ENCODE results near the gene RBM20. TPM values are rescaled to one million over a fixed set of nuclear protein-coding genes. Genes with fewer than 3 reads are reported as not detected.

RBM20 gene
- total and polyA plus RNA-seq, 2 of the 4 experiments (the other 2 are of a cell fraction): under 0.01 to 0.15 TPM

DNA sequence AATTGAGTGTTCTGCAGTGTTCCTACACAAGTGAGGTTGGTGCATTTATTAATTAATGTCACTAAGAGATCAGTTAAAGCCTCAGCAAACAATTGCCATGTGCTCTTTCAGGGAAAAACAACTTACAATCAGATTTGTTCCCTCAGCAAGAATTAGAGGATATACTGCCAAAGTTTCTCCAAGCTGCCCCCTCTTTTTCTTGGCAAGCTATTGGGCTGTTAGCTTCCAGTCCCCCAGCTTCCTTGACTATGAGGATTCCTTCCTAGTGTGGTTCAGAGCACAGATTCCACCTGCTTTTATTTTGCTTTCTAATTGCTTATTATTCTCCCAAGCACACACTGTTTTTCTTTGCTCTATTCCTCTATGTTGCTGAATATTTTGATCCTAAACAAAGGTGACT is 112.7 kb downstream of the RBM20 start:
- no peak overlapping the region for H2BK5ac ChIP-seq (ENCODE audit: low read depth, low read length, poor library complexity, severe bottlenecking)
- H3K9me1 ChIP-seq (ENCODE audit: insufficient read depth, low read length): no peaks in the 10 kb centered on the region
- H2AFZ ChIP-seq (replicated peaks; ENCODE audit: low read length, poor library complexity): no peak overlapping the region
- H2BK20ac ChIP-seq (ENCODE audit: low read depth, low read length): no peak overlapping the region
- peaks cover 5% of the 10 kb centered on the region; the same call in 1 of the 2 replicates for H3K9me3 ChIP-seq (ENCODE audit: control insufficient read depth, insufficient read depth, low read length)
- H2BK15ac ChIP-seq (ENCODE audit: low read depth, low read length): no peak overlapping the region
- 0 out of 2 replicates have a peak, but pooled peaks cover 2% of the 10 kb centered on the region for H3K4me1 ChIP-seq (ENCODE audit: control insufficient read depth, insufficient read depth, low read length)
- in situ Hi-C loops (cut with MboI; ENCODE audit: low sequenced_read_pairs) (no loop called here), intact Hi-C loops (cut with micrococcal nuclease) (no loop called here), dilution Hi-C loops (cut with HindIII; ENCODE audit: low sequenced_read_pairs, unreplicated experiment) (no loop called here)
- no TSS peak for BruUV-seq (replicated peaks)
- no peak overlapping the region for H3K27ac ChIP-seq (ENCODE audit: insufficient read depth, low read length)
- no peak overlapping the region for H3K56ac ChIP-seq (ENCODE audit: extremely low read depth, insufficient read depth, low read length)
- no peak overlapping the region for H3K14ac ChIP-seq (replicated peaks; ENCODE audit: low read depth, low read length)
- DNase-seq: no peak
- H2AK9ac ChIP-seq (replicated peaks; ENCODE audit: low read depth, low read length, poor library complexity): no peak overlapping the region
- no peak overlapping the region for H3K23ac ChIP-seq (ENCODE audit: low read depth, low read length)
- POLR2A ChIA-PET (ENCODE audit: unreplicated experiment): no interaction called here
- no peak for ATAC-seq (ENCODE audit: low read depth)
- H3K36me3 ChIP-seq (ENCODE audit: control insufficient read depth, insufficient read depth, low read length): no peaks in the 10 kb centered on the region
- no peak overlapping the region for H3K18ac ChIP-seq (ENCODE audit: low read depth, low read length)
- H3K4me2 ChIP-seq (ENCODE audit: low read depth, low read length): no peak overlapping the region
- H3K79me1 ChIP-seq (ENCODE audit: low read depth in 1 of 2, low read length in 2 of 2): no peaks in the 10 kb centered on the region
- no peak overlapping the region for H3K4me3 ChIP-seq (ENCODE audit: insufficient read depth, low read depth, low read length)
- no peak overlapping the region for H4K5ac ChIP-seq (ENCODE audit: low read depth, low read length)
- CTCF ChIA-PET: no interaction called here
- no peak overlapping the region for H4K91ac ChIP-seq (ENCODE audit: insufficient read depth, low read depth, low read length)
- no peak overlapping the region for H4K8ac ChIP-seq (ENCODE audit: low read depth in 2 of 2, low read length in 2 of 2)
- peaks cover 5% of the 10 kb centered on the region for H3K27me3 ChIP-seq (ENCODE audit: control insufficient read depth, insufficient read depth, low read length)
- no peak overlapping the region for H2BK120ac ChIP-seq (ENCODE audit: low read depth, low read length)
- TF ChIP-seq RFX5 (IDR thresholded peaks at IDR 0.05; ENCODE audit: low read depth, low read length): no peak
- no peak for TF ChIP-seq CEBPB (IDR thresholded peaks at IDR 0.05; ENCODE audit: low read depth, low read length)
- TF ChIP-seq NFE2L2 (IDR thresholded peaks at IDR 0.05; ENCODE audit: low read depth, low read length): no peak
- no peak for TF ChIP-seq RAD21 (IDR thresholded peaks at IDR 0.05; ENCODE audit: low read length)
- TF ChIP-seq MAFK (IDR thresholded peaks at IDR 0.05; ENCODE audit: low read depth, low read length): no peak
- no peak for TF ChIP-seq RCOR1 (IDR thresholded peaks at IDR 0.05; ENCODE audit: insufficient replicate concordance, low read length)
- no peak for TF ChIP-seq FOS (IDR thresholded peaks at IDR 0.05; ENCODE audit: low read depth, low read length)
- TF ChIP-seq SMC3 (IDR thresholded peaks at IDR 0.05; ENCODE audit: low read depth, low read length): no peak
- TF ChIP-seq CHD1 (IDR thresholded peaks at IDR 0.05; ENCODE audit: low read depth, low read length): no peak
- no peak for TF ChIP-seq MAZ (IDR thresholded peaks at IDR 0.05; ENCODE audit: borderline replicate concordance, low read depth, low read length)
- TF ChIP-seq POLR2A (IDR thresholded peaks at IDR 0.05; ENCODE audit: low read depth, low read length): no peak
- no peak for TF ChIP-seq BHLHE40 (IDR thresholded peaks at IDR 0.05; ENCODE audit: low read depth, low read length)
- no peaks in the 10 kb centered on the region for H4K20me1 ChIP-seq (ENCODE audit: insufficient read depth, low read length)
- H2AK5ac ChIP-seq (ENCODE audit: low read depth, low read length): no peak overlapping the region
- H3K4ac ChIP-seq (ENCODE audit: low read depth, low read length): no peak overlapping the region
- H3K9ac ChIP-seq (ENCODE audit: low read depth, low read length): no peak overlapping the region
